MM.1S (cell line): ENCODE measurements around the gene DDX24.

Source experiments
- CTCF ChIP-seq: fragments of 300-600 bp; sonication (generic); IDR thresholded peaks from 2 replicates; pipeline ENCODE4 v1.5.1; 2016; ENCODE audit warnings: antibody characterized with exemption, low read length, mixed read lengths
- EZH2 ChIP-seq: fragments of 300-600 bp; sonication (generic); optimal IDR thresholded peaks from 2 replicates; pipeline ENCODE3; 2017; ENCODE audit warnings: low read depth, mild to moderate bottlenecking, antibody characterized with exemption, low read length, mixed read lengths

GRCh38 chr14:94059998-94060397 lies 21.0 kb downstream of the DDX24 start:
- no peak for TF ChIP-seq CTCF
- TF ChIP-seq EZH2: no peak
